K562 (cell line): ENCODE measurements around the gene IRAK3. TPM values are rescaled to one million over a fixed set of nuclear protein-coding genes. Genes with fewer than 3 reads are reported as not detected.

Experiments used
- CEBPZ ChIP-seq: fragments of 150-350 bp; IDR thresholded peaks from 2 replicates; pipeline ENCODE4 v1.6.1; 2014; ENCODE audit warnings: low read depth, mild to moderate bottlenecking, low read length, borderline replicate concordance
- NBN ChIP-seq: fragments of 450-650 bp; IDR thresholded peaks from 2 replicates; pipeline ENCODE4 v1.6.1; 2016; ENCODE audit warnings: low read depth, mild to moderate bottlenecking
- NR2C1 ChIP-seq, 2 experiments: fragments of 450-650 bp; IDR thresholded peaks; 2 replicates each; pipeline ENCODE4 v1.6.1; 2017; ENCODE audit warnings: mild to moderate bottlenecking in 2 of 2, antibody characterized with exemption in 1 of 2, inconsistent platforms in 1 of 2, missing compliant biosample characterization in 1 of 2, missing genetic modification characterization in 1 of 2
- RUNX1 ChIP-seq: sonication (generic); IDR thresholded peaks from 2 replicates; pipeline ENCODE4 v1.6.1; 2016; ENCODE audit warnings: antibody characterized with exemption, low read depth
- SNIP1 ChIP-seq: fragments of 450-650 bp; IDR thresholded peaks from 2 replicates; pipeline ENCODE4 v1.7.1; 2017; ENCODE audit warnings: low read depth, mild to moderate bottlenecking
- THAP12 ChIP-seq: fragments of 250-450 bp; sonication (Bioruptor Pico); IDR thresholded peaks from 2 replicates; pipeline ENCODE4 v1.9.0; 2021; ENCODE audit warnings: mild to moderate bottlenecking, inconsistent platforms
- UBTF ChIP-seq, 2 experiments: IDR thresholded peaks; 2 replicates each; pipeline ENCODE4 v1.6.1; 2012; ENCODE audit warnings: improper control_type of control experiment in 2 of 2, low read depth in 2 of 2, low read length in 2 of 2, borderline replicate concordance in 1 of 2
- ZBTB33 ChIP-seq: sonication (generic); formaldehyde crosslinking; IDR thresholded peaks from 2 replicates; pipeline ENCODE4 v1.8.1; 2023; ENCODE audit warnings: mild to moderate bottlenecking, missing genetic modification reagents
- ZFP91 ChIP-seq: sonication (generic); formaldehyde crosslinking; IDR thresholded peaks from 2 replicates; pipeline ENCODE4 v1.8.0; 2022; ENCODE audit warnings: mild to moderate bottlenecking, missing genetic modification reagents
- ZNF23 ChIP-seq: fragments of 250-450 bp; sonication (Bioruptor Pico); IDR thresholded peaks from 2 replicates; pipeline ENCODE4 v1.4.0; 2020; ENCODE audit warnings: mild to moderate bottlenecking
- ZNF274 ChIP-seq: IDR thresholded peaks from 2 replicates; pipeline ENCODE4 v1.6.1; 2011; ENCODE audit warnings: low read depth, mild to moderate bottlenecking, low read length, moderate library complexity, borderline replicate concordance
- polyA plus RNA-seq, 8 experiments: library from polyadenylated mRNA; depleted of rRNA in 4 of 8; stranded (reverse) in 5 of 8; unstranded in 3 of 8; fragments of >200 nt; fragmentation: Nextera tagmentation in 2 of 8; fragmentation: Illumina TruSeq in 1 of 8; extraction: Ambion mirVana in 2 of 8; extraction: Trizol in 1 of 8; gene quantifications; 2 replicates each; pipeline versions ENCODE4 v1.2.1 to v1.2.3, GENCODE V29; 2011 to 2014; ENCODE audit warnings: inconsistent platforms in 1 of 8, missing spikeins in 1 of 8
- total RNA-seq, 7 experiments: library from RNA; depleted of rRNA in 6 of 7; stranded (reverse); fragments of >200 nt in 6 of 7; fragmentation: Illumina TruSeq in 2 of 7; extraction: Trizol in 2 of 7; gene quantifications; 2 replicates each; pipeline versions ENCODE4 v1.2.1 to v1.2.3, GENCODE V29; 2011 to 2021; ENCODE audit warnings: low replicate concordance in 1 of 7

IRAK3 gene
- total and polyA plus RNA-seq, 9 of the 15 experiments (the other 6 are each of a cell fraction or from before 2014, with no cell fraction given), result 0.06 to 0.09 (median 0.07) TPM; not detected in 6

GRCh38 chr12:66169221-66170170 lies 19.5 kb upstream of the IRAK3 start, which contains the start of gene TMBIM4 (continued):
- TF ChIP-seq THAP12, result peak; percentile 75
- TF ChIP-seq UBTF (IDR thresholded peaks at IDR 0.05; ENCODE audit: borderline replicate concordance in 1 of 2, low read depth in 2 of 2, low read length in 2 of 2), result peak; percentile 95 to 99; a peak in 3 of 4 replicates
- TF ChIP-seq CEBPZ, result no peak
- no peak for TF ChIP-seq ZNF23 (CRISPR knock-in tag)
- TF ChIP-seq RUNX1, result 0 out of 2 replicates have a peak, but pooled peaks have one; percentile 36
- peak; percentile 62 for TF ChIP-seq ZBTB33 (CRISPR knock-in tag)
- peak; percentile 38; the same call in 1 of the 2 replicates for TF ChIP-seq NR2C1 (IDR thresholded peaks at IDR 0.05)
- TF ChIP-seq NR2C1 (tag; IDR thresholded peaks at IDR 0.05), result peak; percentile 40; the same call in 1 of the 2 replicates
- peak; percentile 70 for TF ChIP-seq NBN
- no peak for TF ChIP-seq ZFP91
- no peak for TF ChIP-seq ZNF274
- no peak for TF ChIP-seq SNIP1
